Ectodermal cell (in vitro differentiated cells): Measurements from ENCODE around the gene DNM1.

Experiments
- H3K27ac ChIP-seq: 2 replicates; pipeline ENCODE4 v1.7.0; 2013; ENCODE audit warnings: mild to moderate bottlenecking, low read depth, low read length; ENCODE audit not compliant: insufficient read depth, poor library complexity, severe bottlenecking
- H3K27me3 ChIP-seq: 2 replicates; pipeline ENCODE4 v1.7.0; 2013; ENCODE audit warnings: mild to moderate bottlenecking, low read length; ENCODE audit not compliant: insufficient read depth, control insufficient read depth, poor library complexity, severe bottlenecking
- H3K36me3 ChIP-seq: one replicate; pipeline ENCODE4 v1.7.0; 2013; ENCODE audit warnings: low read length; ENCODE audit not compliant: control insufficient read depth, insufficient read depth
- H3K4me1 ChIP-seq: one replicate; pipeline ENCODE4 v1.7.0; 2013; ENCODE audit warnings: low read length; ENCODE audit not compliant: control insufficient read depth, insufficient read depth
- H3K4me3 ChIP-seq: 2 replicates; pipeline ENCODE4 v1.7.0; 2013; ENCODE audit warnings: low read depth, low read length, control low read depth; ENCODE audit not compliant: insufficient read depth
- H3K9me3 ChIP-seq: 2 replicates; pipeline ENCODE4 v1.7.0; 2013; ENCODE audit warnings: mild to moderate bottlenecking, low read length, moderate library complexity; ENCODE audit not compliant: control insufficient read depth
- WGBS, 2 experiments: methylation state at CpG; one replicate each; pipeline ENCODE4 v1.1.7; 2013; ENCODE audit warnings: missing lambda C conversion rate in 2 of 2; 5-methylcytosine and 5-hydroxymethylcytosine counted together

The DNM1 gene

DNA sequence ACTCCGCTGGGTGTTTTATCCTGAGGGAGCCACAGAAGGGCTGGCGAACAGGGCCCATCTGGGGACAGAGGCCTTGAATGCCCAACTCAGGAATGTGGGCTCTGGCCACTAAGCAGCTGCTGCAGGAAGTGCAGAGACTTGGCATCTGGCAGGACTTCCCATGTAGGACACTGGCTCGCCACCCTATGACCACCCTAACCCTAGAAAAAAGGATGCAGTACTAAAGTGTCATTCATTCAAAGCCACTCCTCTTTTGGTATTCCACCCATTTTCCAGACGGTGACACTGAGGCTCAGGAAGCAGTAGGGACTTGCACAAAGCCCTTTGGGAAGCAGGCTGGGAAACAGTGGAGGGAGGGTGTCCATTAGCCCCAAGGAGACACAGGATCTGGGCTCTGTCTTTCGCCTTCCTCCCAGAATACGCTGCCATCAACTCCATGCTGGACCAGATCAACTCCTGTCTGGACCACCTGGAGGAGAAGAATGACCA lies 40.1 kb upstream of the DNM1 start:
- Histone ChIP-seq H3K4me3 (no peak overlapping the region), H3K36me3 (peaks cover 18% of the 10 kb centered on the region), H3K27ac (no peak overlapping the region), H3K4me1 (peaks cover 3% of the 10 kb centered on the region), H3K27me3 (no peaks in the 10 kb centered on the region), H3K9me3 (no peaks in the 10 kb centered on the region)
- WGBS, 2 experiments, result 95 to 96% methylated on average over 6 of the region's 6 CpGs

DNA sequence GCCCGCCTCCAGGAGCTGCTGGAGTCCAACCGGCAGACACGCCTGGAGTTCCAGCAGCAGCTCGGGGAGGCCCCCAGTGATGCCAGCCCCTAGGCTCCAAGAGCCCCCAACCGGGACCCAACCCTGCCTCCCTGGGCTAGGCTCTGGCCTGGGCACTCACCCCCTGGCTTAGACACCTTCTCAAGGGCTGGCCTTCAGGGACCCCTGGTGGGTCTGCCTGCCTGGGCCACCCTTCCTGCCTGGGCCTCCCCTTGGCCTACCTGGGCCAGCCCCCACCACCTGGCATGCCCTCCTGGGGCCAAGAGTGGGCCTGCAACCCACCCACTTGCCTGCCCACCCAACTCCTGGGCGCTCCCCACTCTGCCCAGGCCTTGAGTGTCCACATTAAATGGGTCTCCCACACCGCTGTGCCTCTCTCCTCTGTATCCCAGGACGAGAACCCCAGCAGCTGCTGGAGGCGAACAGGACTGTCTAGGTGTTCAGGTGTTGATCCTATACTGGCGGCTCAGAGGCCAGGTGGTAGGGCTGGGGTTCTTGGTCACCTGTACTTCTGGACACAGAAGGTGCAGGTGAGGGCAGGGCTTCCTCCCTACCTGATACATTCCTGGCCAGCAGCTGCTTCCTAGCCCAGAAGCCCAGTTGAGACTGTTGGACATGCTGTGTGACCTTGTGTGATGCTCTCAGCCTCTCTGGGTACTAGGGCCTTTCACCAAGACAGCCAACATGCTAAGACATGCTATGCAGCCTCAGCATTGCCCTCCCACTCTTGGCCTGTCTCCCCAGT lies 39.5 kb upstream of the DNM1 start:
- H3K27ac ChIP-seq, result no peak overlapping the region
- no peaks in the 10 kb centered on the region for H3K9me3 ChIP-seq
- WGBS, 2 experiments, result 96 to 97% methylated on average over 10 of the region's 10 CpGs
- no peak overlapping the region for H3K4me3 ChIP-seq
- H3K4me1 ChIP-seq, result peaks cover 3% of the 10 kb centered on the region
- peaks cover 18% of the 10 kb centered on the region for H3K36me3 ChIP-seq
- H3K27me3 ChIP-seq, result no peaks in the 10 kb centered on the region

DNA sequence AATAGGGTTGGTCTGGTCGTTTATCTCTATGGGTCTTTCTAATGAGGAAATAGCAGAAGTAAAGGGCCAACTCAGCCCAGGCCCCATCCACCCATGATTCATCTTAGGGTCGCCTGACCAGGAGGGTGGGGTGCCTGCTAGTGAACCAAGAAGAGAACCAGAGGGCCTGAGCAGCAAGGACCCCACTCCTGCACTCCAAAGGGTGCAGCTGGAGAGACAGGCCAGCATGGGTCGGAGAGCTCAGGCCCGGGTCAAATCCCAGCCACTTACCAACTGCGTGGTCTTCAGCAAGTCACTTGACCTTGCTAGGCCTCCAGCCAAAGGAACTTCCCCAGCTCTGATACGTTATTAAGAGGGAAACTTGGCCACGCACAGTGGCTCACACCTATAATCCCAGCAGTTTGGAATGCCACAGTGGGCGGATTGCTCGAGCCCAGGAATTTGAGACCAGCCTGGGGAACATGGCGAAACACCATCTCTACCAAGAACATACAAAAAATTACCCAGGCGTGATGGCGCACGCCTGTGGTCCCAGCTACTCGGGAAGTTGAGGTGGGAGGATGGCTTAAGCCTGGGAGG lies 38.8 kb upstream of the DNM1 start:
- WGBS, 2 experiments, result 94 to 95% methylated on average over 14 of the region's 14 CpGs
- H3K9me3 ChIP-seq, result no peaks in the 10 kb centered on the region
- H3K36me3 ChIP-seq, result peaks cover 18% of the 10 kb centered on the region
- no peaks in the 10 kb centered on the region for H3K27me3 ChIP-seq
- H3K4me1 ChIP-seq, result peaks cover 3% of the 10 kb centered on the region
- H3K4me3 ChIP-seq, result no peak overlapping the region
- no peak overlapping the region for H3K27ac ChIP-seq

GRCh38 chr9:128166169-128166568 lies 37.0 kb upstream of the DNM1 start:
- H3K36me3 ChIP-seq, result peaks cover 24% of the 10 kb centered on the region
- H3K27me3 ChIP-seq, result no peaks in the 10 kb centered on the region
- H3K4me1 ChIP-seq, result peaks cover 2% of the 10 kb centered on the region
- H3K27ac ChIP-seq, result no peak overlapping the region
- H3K4me3 ChIP-seq, result no peak overlapping the region
- WGBS, 2 experiments, result 97% methylated on average over 18 of the region's 18 CpGs
- H3K9me3 ChIP-seq, result no peaks in the 10 kb centered on the region

GRCh38 chr9:128167209-128167608 lies 36.0 kb upstream of the DNM1 start:
- H3K4me3 ChIP-seq, result no peak overlapping the region
- no peaks in the 10 kb centered on the region for H3K4me1 ChIP-seq
- no peaks in the 10 kb centered on the region for H3K9me3 ChIP-seq
- no peaks in the 10 kb centered on the region for H3K27me3 ChIP-seq
- no peak overlapping the region for H3K27ac ChIP-seq
- 91 to 94% methylated on average over 4 of the region's 4 CpGs for WGBS, 2 experiments
- peaks cover 24% of the 10 kb centered on the region for H3K36me3 ChIP-seq

- WGBS, 2 experiments, result 93 to 95% methylated on average over 8 of the region's 8 CpGs
- no peaks in the 10 kb centered on the region for H3K27me3 ChIP-seq
- peaks cover 23% of the 10 kb centered on the region for H3K36me3 ChIP-seq
- no peak overlapping the region for H3K27ac ChIP-seq
- no peak overlapping the region for H3K4me3 ChIP-seq
- no peaks in the 10 kb centered on the region for H3K4me1 ChIP-seq
- no peaks in the 10 kb centered on the region for H3K9me3 ChIP-seq
These were observed 34.4 kb upstream of the DNM1 start for GRCh38 chr9:128168731-128169308.

DNA sequence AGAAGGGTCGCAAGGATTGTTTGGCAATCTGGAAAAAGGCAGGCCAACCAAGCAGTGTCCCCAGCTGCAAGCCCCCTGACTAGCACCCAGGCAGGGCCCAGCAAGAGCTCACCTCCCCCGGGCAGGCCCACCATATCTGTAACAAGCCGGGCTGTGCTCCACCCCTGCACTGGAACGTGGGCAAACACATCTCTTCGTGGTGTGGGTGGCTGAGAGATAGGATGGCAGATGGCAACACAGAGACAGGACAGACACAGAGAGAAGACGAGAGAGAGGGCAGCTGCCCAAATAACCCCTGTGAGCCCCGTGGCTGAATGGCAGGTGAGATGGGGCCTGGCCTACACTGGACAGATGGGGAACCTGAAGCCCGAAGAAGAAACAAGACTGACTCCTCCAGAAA lies 33.7 kb upstream of the DNM1 start:
- WGBS, 2 experiments, result 96 to 97% methylated on average over 8 of the region's 8 CpGs
- Histone ChIP-seq H3K36me3 (peaks cover 18% of the 10 kb centered on the region), H3K27ac (no peak overlapping the region)

DNA sequence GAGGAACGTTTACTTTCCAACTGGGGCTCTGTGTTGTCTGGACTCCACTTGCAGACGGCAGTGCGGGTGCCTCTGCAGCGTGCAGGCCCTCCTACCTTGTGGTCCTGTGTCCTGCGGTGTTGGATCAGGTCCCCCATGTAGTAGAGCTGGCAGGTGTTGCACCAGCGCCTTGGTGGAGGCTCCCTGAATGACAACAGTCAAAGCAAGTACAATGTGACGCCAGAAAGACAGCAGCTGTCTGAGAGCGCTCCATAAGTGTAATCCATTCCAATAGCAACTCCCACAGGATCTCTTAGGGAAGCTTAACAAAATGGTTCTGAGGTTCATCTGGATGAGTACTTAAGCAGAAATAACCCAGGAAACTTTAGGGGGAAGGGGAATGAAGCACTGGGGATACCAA lies 33.3 kb upstream of the DNM1 start:
- no peaks in the 10 kb centered on the region for H3K4me1 ChIP-seq
- H3K27ac ChIP-seq, result no peak overlapping the region
- no peaks in the 10 kb centered on the region for H3K9me3 ChIP-seq
- peaks cover 18% of the 10 kb centered on the region for H3K36me3 ChIP-seq
- H3K4me3 ChIP-seq, result no peak overlapping the region
- WGBS, 2 experiments, result 94 to 97% methylated on average over 8 of the region's 8 CpGs
- H3K27me3 ChIP-seq, result no peaks in the 10 kb centered on the region

More for the DNA sequence above, 33.7 kb upstream of the DNM1 start:
- no peaks in the 10 kb centered on the region for H3K27me3 ChIP-seq
- no peaks in the 10 kb centered on the region for H3K9me3 ChIP-seq
- no peaks in the 10 kb centered on the region for H3K4me1 ChIP-seq
- H3K4me3 ChIP-seq, result no peak overlapping the region

DNA sequence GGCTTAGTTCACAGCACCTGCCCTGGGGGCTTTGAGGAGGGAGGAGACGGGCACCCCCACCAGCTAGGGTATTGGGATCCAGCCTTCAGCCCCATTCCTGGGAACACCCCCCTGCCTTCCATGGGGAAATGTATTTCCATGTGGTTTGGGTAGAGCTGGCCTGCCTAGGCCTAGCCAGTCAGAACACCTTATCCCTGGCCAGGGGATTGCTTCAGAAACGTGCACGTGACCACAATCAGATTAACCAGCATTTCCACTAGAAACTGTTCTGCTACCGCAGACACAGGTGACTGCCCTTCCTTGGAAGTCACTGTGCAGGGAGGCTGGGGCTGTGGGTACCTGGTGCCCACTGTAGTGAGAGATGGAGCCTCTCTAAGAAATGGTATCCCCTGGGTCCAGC lies 29.1 kb upstream of the DNM1 start:
- Histone ChIP-seq H3K9me3 (no peaks in the 10 kb centered on the region), H3K4me1 (no peaks in the 10 kb centered on the region), H3K27me3 (no peaks in the 10 kb centered on the region), H3K36me3 (peaks cover 40% of the 10 kb centered on the region), H3K27ac (no peak overlapping the region), H3K4me3 (no peak overlapping the region)
- 93 to 98% methylated on average over 4 of the region's 4 CpGs for WGBS, 2 experiments

GRCh38 chr9:128175102-128175563 lies 28.0 kb upstream of the DNM1 start:
- Histone ChIP-seq H3K9me3 (no peaks in the 10 kb centered on the region), H3K27ac (no peak overlapping the region), H3K36me3 (peaks cover 46% of the 10 kb centered on the region), H3K4me3 (no peak overlapping the region), H3K4me1 (no peaks in the 10 kb centered on the region), H3K27me3 (no peaks in the 10 kb centered on the region)
- 84% methylated on average over 8 of the region's 8 CpGs for WGBS, 2 experiments
